Activated CD4-positive, CD25-positive, alpha-beta regulatory T cell treated with anti-CD3 and anti-CD28 coated beads, Interleukin-2, amount 50 U/mL, for 16 hours (primary cell): ENCODE data around the gene PGAP3.

Experiments used
- DNase-seq: peaks from one replicate; pipeline ENCODE4 v3.0.0-alpha.2; 2020; ENCODE audit warnings: low read depth, low spot score

The PGAP3 gene

DNA sequence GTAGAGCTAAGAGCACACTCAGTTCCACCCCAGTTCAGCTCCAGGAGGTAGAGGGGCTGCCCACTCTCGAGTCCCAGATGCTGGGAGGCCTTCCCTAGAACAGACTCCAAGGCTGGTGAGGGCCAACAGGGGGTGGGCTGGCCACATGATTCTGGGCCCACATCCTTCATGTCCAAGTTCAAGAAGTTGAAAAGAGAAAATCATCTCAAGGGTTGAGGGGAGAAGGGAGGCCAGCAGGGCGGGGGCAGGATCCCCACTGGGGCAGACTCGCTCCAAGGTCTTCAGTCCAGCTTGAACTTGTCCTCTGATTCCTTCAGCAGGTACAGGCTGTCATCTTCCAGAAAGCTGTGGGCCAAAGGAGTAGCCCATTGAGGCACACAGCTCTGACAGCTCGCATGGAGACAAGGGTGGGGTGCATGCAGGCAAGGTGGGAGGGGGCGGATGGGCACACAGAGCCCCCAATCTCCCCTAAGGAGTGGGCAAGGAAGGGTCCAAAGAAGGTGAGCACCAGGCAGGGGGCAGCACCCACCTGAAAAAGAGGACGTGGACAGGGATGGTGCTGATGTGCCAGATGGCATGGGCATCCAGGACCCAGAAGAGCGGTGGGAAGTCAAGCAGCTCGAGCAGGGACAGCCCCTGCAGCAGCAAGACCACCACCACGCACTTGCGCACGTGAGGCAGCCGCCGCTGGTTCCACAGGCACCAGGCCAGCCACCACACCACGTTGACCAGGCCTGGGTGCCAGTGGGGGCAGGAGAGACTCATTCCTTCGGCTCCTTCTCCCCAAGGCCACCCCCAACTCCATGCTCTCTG is 15.1 kb downstream of the PGAP3 start:
- no peak for DNase-seq

GRCh38 chr17:39671651-39672521 is 16.0 kb downstream of the PGAP3 start:
- no peak for DNase-seq

DNA sequence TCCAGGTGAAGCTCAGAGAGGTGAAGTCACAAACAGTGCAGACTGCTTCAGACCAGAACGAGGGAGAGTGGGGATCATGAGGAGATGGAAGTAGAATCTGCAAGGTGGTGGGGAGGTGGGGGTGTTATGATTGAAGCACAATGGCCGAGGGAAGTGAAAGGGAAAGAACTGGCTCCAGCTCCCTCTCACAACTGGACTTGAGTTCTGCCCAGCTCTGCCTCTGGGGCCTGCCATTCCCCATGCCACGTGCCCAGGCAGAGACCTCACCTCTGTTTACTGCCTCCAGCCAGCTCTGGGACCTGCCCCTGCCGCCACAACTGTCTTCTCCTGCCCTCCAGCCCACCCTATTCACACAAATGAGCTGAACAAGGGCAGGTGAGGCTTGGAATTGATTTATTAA is 17.1 kb downstream of the PGAP3 start:
- no peak for DNase-seq

GRCh38 chr17:39669897-39670735 is 17.7 kb downstream of the PGAP3 start:
- no peak for DNase-seq

GRCh38 chr17:39667945-39668924 is 19.6 kb downstream of the PGAP3 start, which contains the start of gene PNMT:
Gene PNMT, plus strand, starts transcription at chr17:39668453. Its CDS starts 23 bp downstream, at chr17:39668476.
- DNase-seq: no peak

DNA sequence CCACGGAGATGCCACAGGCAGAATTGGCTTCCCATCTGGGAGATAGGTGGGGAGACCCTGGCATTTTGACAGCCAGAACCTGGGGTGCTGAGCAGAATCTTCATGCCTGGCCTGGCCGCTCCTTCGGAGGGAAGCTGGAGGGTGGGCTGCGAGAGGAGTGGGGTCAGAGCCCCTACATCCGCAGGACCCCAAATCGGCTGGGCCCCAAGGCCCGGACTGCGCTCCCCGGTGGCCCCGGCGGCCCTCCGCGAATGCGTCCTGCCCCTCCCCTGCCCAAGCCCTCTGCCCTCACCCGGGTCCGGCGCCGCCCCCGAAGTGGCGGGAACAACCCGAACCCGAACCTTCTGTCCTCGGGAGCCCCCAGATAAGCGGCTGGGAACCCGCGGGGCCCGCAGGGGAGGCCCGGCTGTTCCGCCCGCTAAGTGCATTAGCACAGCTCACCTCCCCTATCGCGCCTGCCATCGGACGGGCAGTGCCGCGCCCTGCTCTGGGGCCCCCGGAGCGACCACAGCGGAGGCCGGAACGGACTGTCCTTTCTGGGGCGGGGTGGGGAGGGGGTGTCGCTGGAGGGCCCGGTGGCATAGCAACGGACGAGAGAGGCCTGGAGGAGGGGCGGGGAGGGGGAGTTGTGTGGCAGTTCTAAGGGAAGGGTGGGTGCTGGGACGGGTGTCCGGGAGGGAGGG is 20.5 kb downstream of the PGAP3 start:
- DNase-seq: no peak

GRCh38 chr17:39666601-39667261 is 21.1 kb downstream of the PGAP3 start:
- DNase-seq: no peak

GRCh38 chr17:39666231-39666600 is 21.6 kb downstream of the PGAP3 start:
- DNase-seq: no peak

GRCh38 chr17:39665642-39666224 is 22.1 kb downstream of the PGAP3 start:
- DNase-seq: no peak

- no peak for DNase-seq
Measured at GRCh38 chr17:39664581-39665561, 23.0 kb downstream of the PGAP3 start, which contains the start of gene TCAP. Gene TCAP, plus strand, starts transcription at chr17:39665349. Its CDS starts 11 bp downstream, at chr17:39665360.

DNA sequence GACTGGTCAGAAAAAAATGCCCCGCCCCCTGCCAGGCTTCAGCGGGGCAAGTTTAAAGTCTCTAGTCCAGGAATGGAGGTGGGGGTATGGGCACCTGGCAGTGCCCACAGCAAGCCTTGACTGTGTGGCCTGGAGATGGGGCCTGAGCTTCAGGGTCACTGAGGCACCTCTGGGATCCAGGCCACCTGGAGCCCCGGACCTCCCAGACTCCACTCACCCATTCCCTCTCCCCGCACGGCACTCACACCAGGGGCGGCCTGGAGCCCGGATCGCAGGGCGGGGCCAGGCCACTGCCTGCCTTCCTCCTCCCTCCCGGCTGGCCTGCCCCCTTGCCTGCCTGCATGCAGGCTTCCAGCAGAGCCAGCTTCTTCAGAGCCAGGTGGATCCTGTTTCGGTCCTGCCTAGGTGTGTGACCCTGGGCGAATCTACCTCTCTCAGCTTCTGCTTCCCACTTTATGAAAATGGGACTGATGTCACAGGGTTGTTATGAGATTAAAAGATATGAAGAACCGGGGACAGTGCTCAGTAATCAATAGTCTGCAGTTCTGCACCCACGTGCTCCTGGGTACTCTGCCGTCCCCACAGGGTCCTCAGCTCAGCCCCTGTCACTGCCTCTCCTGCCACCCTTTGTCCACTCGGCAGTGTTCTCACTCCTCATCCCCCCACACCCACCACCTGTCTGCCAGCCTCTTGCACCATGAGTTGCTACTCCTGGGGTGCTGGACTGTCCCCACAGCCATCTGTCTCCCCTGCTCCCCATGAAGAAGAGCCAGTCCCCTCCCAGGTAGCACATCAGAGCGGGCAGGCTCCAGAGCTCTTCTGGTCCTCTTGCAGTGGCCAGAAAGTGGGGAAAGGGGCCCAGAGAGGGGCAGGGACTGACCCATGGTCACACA is 23.9 kb downstream of the PGAP3 start:
- DNase-seq: no peak

DNA sequence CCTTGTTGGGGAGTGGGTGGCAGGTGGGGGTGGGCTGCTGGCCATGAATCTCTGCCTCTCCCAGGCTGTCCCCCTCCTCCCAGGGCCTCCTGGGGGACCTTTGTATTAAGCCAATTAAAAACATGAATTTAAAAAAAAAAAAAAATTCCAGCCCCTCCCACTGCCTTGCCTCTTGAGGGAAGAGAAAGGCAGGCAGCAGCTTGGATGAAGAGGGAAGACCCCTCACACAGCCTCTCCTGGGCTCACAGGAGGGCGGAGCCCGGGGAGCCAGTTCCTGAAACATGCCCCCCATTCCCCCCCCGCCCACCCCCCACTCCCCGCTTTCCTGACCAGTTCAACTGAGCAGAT is 24.5 kb downstream of the PGAP3 start:
- no peak for DNase-seq

DNA sequence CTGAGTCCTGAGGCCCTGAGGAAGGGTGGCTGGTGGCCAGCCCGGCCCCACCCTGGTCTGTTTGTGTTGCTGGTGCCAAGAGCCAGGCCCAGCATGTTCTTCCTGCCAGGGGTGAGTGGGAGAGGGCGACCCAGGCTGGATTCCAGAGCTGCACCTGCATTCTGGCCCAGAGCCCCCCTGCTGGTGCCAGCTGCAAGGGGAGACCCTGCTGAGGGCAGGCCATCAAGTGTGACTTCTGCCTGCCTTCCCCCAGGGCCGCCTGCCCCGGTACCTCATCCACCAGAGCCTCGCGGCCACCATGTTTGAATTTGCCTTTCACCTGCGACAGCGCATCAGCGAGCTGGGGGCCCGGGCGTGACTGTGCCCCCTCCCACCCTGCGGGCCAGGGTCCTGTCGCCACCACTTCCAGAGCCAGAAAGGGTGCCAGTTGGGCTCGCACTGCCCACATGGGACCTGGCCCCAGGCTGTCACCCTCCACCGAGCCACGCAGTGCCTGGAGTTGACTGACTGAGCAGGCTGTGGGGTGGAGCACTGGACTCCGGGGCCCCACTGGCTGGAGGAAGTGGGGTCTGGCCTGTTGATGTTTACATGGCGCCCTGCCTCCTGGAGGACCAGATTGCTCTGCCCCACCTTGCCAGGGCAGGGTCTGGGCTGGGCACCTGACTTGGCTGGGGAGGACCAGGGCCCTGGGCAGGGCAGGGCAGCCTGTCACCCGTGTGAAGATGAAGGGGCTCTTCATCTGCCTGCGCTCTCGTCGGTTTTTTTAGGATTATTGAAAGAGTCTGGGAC is 25.1 kb downstream of the PGAP3 start:
- no peak for DNase-seq

DNA sequence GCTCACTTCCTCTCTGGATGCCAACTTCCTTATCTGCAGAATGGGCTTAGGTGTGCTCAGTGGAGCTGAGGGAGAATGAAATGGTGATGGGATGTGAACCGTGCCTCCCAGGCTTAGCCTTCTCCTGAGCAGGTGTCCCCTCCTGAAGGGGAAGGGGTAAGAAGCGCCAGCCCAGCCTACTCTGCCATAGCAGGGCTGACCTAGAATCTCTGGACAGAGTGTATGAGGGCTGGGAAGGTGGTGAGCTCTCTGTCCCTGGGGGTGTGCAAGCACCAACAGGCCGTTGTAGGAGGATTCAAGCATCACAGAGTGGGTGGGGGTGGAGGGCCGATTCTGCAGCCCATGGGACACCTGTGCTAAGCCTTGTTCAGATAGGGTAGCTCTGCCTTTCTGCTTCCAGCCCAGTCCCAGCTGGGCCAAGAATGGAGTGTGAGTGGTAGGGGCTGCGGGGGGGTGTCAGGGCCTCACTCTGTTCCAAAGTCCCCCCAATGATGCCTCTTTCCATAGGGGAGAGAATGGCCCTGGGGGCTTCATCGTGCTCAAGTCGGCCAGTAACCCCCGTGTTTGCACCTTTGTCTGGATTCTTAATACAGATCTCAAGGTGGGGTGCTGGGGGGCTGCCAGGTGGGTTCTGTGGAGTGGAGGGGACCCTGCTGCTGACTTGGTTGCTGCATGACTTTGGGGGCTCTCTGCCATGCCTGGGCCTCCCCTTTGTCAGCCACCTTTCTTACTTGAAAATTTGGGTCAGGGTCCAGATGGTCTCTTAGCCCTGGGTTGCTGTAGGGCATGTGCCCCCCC is 25.9 kb downstream of the PGAP3 start:
- DNase-seq: no peak
